ENCODE measurements around the gene RNPC3. TPM values are rescaled to one million over a fixed set of nuclear protein-coding genes. Genes with fewer than 3 reads are reported as not detected.
"Not testable (repeated sequence)": the region's sequence is repeated elsewhere in the genome, so short reads cannot be mapped to it uniquely, and the experiment has no call there.

RNPC3 gene
- total RNA-seq, 2 donors from 2014 or later: 43.2 to 53.9 TPM

- ATAC-seq: no peak
Measured at GRCh38 chr1:103576065-103576464, 50.6 kb downstream of the RNPC3 start.

DNA sequence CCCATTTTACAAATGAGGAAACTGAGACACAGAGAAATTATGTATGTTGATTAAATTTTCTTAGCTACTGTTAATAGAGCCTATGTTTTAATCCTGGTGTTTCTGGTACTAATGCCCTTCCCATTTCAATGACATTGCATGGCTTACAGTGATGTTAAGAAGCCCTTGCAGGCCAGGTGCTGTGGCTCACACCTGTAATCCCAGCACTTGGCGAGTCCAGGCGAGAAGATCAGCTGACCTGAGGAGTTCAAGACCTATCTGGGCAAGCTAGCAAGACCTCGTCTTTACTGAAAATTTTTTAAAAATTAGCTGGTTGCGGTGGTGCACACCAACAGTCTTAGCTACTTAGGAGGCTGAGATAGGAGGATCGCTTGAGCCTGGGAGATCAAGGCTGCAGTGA is 51.3 kb downstream of the RNPC3 start:
- H3K4me1 Mint-ChIP-seq; DNase-seq; H3K36me3 Mint-ChIP-seq (ENCODE audit: low read depth); H3K27ac Mint-ChIP-seq; H3K4me3 Mint-ChIP-seq; H3K27me3 Mint-ChIP-seq; ATAC-seq; H3K9me3 ChIP-seq (ENCODE audit: control insufficient read depth, low read length, poor library complexity, severe bottlenecking): not testable (repeated sequence)

More at GRCh38 chr1:103576065-103576464, 50.6 kb downstream of the RNPC3 start:
- Mint-ChIP-seq H3K4me3 (no peak overlapping the region), H3K27ac (no peak overlapping the region), H3K4me1 (no peaks in the 10 kb centered on the region), H3K27me3 (no peaks in the 10 kb centered on the region), H3K36me3 (ENCODE audit: low read depth) (peaks cover 5% of the 10 kb centered on the region)
- DNase-seq: no peak
- no peaks in the 10 kb centered on the region for H3K9me3 ChIP-seq (ENCODE audit: control insufficient read depth, low read length, poor library complexity, severe bottlenecking)

DNA sequence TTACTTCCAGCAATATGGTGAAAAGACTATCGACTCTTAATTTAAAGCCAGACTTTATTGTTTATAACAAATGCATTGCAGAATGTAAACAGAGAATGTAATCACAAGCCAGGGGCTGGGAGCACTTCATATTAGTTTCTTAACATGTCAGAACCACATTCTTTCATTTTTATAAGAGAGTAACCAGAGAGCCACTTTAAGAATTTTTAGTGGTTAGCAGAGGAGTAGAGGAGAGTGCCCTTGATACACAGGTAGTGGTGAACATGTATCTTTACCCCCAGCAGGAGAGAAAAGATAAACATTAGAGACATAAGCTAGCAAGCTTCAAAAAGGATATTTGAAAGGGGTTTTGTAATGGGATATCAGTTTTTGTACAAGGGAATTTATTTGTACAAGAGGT is 57.0 kb downstream of the RNPC3 start:
- no peaks in the 10 kb centered on the region for H3K9me3 ChIP-seq (ENCODE audit: control insufficient read depth, low read length, poor library complexity, severe bottlenecking)
- no peak overlapping the region for H3K4me3 Mint-ChIP-seq
- peaks cover 2% of the 10 kb centered on the region for H3K36me3 Mint-ChIP-seq (ENCODE audit: low read depth)
- H3K27me3 Mint-ChIP-seq: no peaks in the 10 kb centered on the region
- DNase-seq: no peak
- H3K27ac Mint-ChIP-seq: no peak overlapping the region
- no peaks in the 10 kb centered on the region for H3K4me1 Mint-ChIP-seq
- ATAC-seq: no peak

DNA sequence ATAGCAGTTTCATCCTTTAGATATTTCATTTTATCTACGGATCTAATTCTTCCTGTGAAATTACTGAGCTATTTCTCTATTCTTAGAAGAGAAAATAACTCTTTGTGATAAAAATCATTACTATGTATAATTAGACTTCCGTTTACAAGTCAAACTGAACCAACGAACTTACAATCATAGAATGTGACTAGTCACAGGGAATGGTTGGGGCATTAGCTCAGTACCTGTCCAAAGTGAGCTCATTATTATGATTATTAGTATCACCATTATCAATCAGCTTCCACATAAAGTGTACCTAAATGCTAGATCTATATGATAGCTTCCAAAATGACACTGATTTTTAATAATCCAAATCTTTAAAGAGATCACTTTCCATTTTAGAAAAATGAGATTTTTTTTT is 58.4 kb downstream of the RNPC3 start:
- no peak for ATAC-seq
- H3K4me3 Mint-ChIP-seq: no peak overlapping the region
- H3K9me3 ChIP-seq (ENCODE audit: control insufficient read depth, low read length, poor library complexity, severe bottlenecking): peaks cover under 1% of the 10 kb centered on the region
- no peak overlapping the region for H3K27ac Mint-ChIP-seq
- no peaks in the 10 kb centered on the region for H3K27me3 Mint-ChIP-seq
- H3K36me3 Mint-ChIP-seq (ENCODE audit: low read depth): peaks cover 2% of the 10 kb centered on the region
- H3K4me1 Mint-ChIP-seq: no peaks in the 10 kb centered on the region
- no peak for DNase-seq

- Mint-ChIP-seq H3K36me3 (ENCODE audit: low read depth) (no peaks in the 10 kb centered on the region), H3K4me1 (no peaks in the 10 kb centered on the region), H3K4me3 (no peak overlapping the region), H3K27ac (no peak overlapping the region), H3K27me3 (no peaks in the 10 kb centered on the region)
- ATAC-seq (no peak), DNase-seq (no peak)
- peaks cover 4% of the 10 kb centered on the region for H3K9me3 ChIP-seq (ENCODE audit: control insufficient read depth, low read length, poor library complexity, severe bottlenecking)
Measured at GRCh38 chr1:103584537-103584936, 59.0 kb downstream of the RNPC3 start.

GRCh38 chr1:103602740-103603139 is 77.2 kb downstream of the RNPC3 start:
- not testable (repeated sequence) for H3K27me3 Mint-ChIP-seq, ATAC-seq

More at GRCh38 chr1:103602740-103603139, 77.2 kb downstream of the RNPC3 start:
- DNase-seq; H3K27ac Mint-ChIP-seq; H3K4me1 Mint-ChIP-seq; H3K9me3 ChIP-seq (ENCODE audit: control insufficient read depth, low read length, poor library complexity, severe bottlenecking); H3K36me3 Mint-ChIP-seq (ENCODE audit: low read depth); H3K4me3 Mint-ChIP-seq: not testable (repeated sequence)

Other genes with a start within 250 kb of the RNPC3 start
- 10 to 100 TPM; 29.3 to 39.4 TPM for gene AMY2B, start 45.9 kb downstream of the RNPC3 start, total RNA-seq
- not detected for gene AMY2A, start 91.7 kb downstream of the RNPC3 start, total RNA-seq
- not detected for gene AMY1A, start 130.1 kb downstream of the RNPC3 start, total RNA-seq
- not detected for gene AMY1B, start 170.5 kb downstream of the RNPC3 start, total RNA-seq
- not detected for gene AMY1C, start 224.2 kb downstream of the RNPC3 start, total RNA-seq

Data from T-helper 17 cell (primary cell).